NCI-H446 (cell line): ENCODE measurements around the gene SSTR5.
"Not testable (repeated sequence)": the region's sequence is repeated elsewhere in the genome, so short reads cannot be mapped to it uniquely, and the experiment has no call there.

Source experiments
- DNase-seq, 2 experiments: peaks; one replicate each; lab custom pipeline; 2025; lab: John Stamatoyannopoulos, UW

The SSTR5 gene

GRCh38 chr16:1090620-1091587 is 18.4 kb downstream of the SSTR5 start:
- DNase-seq: no peak

DNA sequence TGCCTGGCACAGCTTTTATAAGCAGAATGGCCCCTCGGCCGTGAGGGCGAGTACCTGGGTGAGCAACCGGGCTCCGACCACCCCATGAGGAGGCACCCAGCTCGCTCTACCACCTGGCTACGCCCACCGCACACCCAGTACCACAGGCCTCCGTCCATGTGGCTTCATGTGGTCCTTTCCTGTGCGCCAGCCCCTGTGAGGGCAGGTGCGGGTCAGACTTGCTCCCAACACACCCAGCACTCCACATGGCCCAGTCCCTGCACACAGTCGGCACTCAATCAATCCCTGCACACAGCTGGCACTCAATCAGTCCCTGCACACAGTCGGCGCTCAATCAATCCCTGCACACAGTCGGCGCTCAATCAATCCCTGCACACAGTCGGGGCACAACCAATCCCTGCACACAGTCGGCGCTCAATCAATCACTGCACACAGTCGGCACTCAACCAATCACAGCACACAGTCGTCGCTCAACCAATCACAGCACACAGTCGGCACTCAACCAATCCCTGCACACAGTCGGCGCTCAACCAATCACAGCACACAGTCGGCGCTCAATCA is 19.5 kb downstream of the SSTR5 start:
- no peak for DNase-seq

- DNase-seq: not testable (repeated sequence)
Measured at GRCh38 chr16:1092685-1093283, 20.2 kb downstream of the SSTR5 start.

DNA sequence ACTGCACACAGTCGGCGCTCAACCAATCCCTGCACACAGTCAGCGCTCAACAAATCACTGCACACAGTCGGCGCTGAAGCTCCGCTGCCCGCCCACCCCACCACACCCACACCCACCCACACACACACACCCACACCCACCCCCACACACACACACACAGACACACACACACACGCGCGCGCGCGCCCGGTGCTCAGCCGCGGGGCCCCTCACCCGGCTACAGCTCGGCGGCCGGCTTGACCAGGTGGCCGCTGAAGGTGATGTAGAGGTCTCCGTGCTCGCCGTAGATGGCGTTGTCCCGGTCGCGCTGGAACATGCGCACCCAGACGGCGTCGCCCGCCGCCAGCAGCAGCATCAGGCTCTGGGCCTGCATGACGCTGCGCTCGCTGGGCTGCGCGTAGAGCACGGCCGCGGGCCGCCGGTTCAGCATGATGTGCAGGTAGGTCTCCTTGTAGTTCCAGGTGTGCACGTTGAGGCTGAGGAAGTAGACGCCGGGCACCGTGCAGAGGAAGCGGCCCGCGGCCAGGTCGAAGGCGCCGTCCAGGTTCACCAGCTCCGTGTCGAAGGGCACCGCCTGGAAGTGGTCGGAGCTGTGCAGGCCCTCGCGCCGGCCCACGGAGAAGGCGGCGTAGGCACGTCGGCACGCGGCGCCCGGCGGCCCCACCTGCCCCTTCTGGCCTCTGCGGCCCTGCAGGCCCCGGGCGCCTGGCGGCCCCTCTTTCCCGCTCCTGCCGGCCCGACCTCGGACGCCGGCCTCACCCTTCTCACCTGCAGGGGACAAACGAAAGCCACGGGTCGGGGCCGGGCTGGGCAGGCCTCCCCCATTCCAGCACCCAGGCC is 21.0 kb downstream of the SSTR5 start:
- DNase-seq: no peak

- DNase-seq: no peak
Measured at GRCh38 chr16:1094124-1094479, 21.6 kb downstream of the SSTR5 start.

DNA sequence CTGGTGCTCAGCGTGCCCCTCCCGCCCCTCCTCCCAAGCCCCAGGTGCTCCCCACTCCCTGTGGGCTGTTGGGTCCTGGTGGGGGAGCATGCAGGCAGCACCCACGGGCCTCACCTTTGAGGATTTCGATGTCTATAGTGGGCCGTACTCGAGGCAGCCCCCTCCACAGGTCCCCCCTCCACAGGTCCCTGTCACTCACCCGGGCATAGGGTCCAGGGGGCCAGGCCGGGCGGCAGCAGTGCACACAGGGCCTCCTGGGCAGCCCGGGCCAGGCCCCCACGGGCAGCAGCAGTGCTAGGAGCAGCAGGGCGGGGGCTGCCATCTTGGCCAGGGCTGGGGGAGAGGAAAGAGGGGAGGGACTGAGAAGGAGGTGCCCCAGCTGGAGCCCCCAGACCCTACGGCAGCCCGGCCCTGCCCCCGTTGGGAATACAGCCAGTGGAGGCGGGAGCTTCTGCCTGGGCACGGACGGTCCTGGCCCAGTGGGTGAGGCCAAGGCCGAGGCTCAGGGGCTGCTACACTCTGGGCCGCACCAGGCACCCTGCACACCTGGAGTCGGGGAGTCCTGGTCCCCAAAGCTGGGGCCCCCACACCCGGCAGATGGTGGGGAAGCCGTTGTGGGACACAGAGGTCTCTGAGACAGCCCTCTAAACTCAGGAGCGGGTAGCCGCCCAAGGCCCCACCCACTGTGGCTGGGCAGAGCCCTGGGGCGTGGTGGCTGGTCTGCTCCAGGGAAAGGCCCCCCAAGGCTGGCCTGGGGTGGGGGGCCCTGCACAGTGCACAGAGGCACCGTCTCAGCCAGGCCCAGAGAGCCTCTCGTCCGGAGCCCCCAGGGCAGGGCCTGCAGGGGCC is 22.3 kb downstream of the SSTR5 start:
- DNase-seq: no peak

DNA sequence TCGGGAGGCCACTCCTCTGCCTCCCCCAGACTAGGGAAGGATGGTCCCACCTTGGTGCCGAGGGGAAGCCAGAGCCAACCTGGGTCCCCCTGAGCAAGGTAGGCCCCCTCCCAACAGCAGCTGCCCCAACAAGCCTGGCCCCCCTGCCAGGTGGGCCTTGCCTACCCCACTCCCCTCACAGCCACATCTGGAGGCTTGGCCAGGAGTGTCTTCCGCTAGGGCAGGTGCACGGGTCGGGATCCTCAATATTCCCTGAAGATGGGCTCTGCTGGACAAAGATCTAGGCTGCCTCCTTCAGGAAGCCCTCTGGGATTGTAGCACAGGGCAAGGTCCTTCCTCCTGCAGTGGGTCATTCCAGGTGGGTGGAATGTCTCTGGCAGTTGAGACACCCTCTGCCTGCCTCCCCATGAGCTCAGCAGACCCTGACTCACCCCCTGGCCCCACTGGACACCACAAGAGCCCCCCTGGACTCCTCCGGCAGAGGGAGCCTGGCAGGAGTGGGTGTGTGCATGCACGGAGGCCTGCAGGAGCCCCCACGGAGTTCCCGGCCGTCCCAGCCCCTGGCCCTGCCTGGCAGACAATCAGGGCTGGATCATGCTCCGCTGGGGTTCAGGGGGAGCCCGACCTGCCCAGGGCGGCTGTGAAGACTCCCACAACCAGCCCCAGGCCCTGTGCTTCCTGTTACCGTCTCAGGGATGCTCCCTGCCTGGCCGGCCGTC is 23.1 kb downstream of the SSTR5 start:
- no peak for DNase-seq

DNA sequence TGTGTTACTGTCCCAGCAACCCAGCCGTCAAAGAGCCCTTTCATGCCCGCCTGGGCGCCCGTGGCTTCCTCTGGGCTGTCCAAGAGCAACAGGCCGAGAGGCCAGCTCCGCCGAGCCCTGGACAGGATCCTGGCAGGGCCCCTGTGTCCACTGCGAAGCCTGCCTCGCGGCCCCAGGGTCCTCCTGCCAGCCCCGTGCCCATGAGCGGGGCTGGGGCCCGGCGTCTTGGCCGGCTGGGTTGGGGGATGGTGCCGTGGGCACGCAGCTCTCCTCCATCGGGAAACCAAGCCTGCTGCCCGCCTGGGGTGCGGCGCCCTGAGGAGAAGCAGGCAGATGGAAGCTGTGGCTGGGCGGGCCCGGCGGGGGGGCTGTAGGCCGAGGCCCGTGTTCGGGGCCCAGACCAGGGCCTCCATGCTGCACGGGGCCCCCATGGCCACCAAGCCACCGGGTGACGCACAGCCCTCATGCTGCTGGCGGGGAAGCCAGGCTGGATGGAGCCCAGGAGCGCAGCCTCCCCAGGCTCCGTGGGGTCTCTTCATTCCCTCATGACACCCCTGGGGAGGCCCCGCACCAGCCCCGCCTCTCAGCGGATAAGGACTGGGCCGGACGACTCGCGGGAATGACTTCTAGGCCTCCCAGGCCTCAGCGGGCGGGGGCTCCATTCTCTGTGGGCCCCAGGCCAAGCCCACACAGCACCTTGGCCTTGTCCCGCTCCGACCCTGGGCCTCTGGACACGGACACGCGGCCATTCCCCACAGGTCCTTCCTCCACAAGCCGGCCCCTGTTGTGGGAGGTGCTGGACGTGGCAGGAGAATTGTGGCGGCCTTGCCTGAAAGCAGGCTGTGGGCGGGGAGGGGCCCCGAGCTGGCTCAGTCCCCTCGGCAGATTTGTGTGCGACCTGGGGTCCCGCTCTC is 23.9 kb downstream of the SSTR5 start, which contains the start of gene C1QTNF8:
Gene C1QTNF8 (minus strand): TSS at position 76 of the 914 bp plus-strand sequence. CDS start 1,322 bp downstream, outside the sequence.
- no peak for DNase-seq

- DNase-seq: no peak
Measured at GRCh38 chr16:1097156-1097555, 24.6 kb downstream of the SSTR5 start.

GRCh38 chr16:1097800-1098199 is 25.3 kb downstream of the SSTR5 start:
- DNase-seq: no peak

GRCh38 chr16:1098266-1098991 is 25.9 kb downstream of the SSTR5 start:
- no peak for DNase-seq

DNA sequence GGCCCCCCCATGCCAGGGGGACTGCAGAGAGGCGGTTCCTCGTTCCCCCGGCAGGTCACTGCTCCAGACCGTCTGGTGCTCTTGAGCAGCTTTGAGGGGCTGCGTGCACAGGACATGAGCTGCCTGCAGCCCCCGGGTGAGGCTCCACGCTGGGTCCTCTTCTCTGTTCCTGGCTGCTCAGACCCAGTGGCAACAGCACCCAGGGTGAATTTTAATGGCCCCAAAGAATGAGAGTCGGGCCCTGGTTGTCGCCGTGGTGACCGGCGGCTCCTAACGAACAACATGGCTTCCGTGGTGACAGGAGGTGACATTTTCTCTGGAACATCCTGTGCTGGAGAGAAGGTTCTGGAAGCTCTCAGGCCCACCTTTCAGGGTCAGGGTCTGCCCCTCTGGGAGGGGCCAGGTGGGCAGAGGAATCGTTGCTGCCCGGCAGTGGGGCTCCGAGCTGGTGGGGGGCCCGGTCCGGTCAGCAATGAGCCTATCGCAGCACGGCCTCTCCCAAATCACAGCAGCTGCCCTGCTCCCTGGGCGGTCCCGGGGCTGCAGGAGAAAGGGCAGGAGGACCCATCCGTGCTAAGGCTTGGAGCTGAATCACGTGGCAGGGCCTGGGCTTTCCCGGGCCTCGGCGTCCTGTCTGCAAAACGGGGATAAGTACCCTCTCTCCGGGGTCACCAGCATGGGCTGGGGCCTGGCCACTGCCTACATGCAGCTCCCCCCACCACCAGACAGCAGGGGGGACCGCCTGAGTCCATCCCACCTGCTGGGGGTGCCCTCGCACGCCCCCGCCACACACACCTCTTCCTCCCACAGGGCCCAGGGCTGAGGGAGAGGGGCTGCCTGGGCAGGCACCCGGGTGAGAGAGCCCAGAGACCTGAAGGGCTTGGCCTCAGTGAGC is 26.9 kb downstream of the SSTR5 start:
- no peak for DNase-seq

DNA sequence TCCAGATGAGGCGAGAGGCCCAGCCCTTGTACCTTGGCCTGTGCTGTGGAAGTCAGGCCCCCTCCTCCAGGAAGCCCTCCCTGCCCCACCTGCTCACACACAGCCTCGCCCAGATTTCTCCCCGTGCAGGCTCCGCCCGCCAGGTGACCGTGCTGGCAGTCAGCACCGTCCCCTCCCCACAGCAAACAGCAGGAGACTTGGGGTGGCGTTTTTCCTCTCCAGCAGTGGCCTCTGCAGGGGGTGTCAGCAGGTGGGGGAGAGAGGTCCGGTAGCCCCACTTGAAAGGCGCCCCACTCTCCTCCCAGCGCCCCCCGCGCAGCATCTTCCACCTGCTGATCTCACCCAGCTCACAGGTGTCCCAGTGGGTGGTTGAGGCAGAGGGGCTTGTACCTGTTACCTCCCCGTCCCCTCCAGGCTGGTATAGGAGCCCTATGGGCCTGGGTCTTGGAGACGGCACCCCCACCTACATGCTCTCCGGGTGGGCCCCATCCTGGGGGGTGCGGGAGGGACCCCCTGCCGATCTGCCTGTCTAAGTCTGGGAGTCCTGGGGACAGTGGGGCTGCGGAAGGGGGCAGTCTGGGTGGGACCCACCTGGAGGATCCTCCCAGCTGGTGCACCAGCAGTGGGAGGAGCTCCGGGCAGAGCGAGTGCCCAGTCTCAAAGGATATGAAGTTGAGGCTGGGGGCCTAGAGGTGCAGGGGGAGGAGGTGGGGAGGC is 27.7 kb downstream of the SSTR5 start:
- no peak for DNase-seq

GRCh38 chr16:1101133-1101532 is 28.6 kb downstream of the SSTR5 start:
- no peak for DNase-seq

DNA sequence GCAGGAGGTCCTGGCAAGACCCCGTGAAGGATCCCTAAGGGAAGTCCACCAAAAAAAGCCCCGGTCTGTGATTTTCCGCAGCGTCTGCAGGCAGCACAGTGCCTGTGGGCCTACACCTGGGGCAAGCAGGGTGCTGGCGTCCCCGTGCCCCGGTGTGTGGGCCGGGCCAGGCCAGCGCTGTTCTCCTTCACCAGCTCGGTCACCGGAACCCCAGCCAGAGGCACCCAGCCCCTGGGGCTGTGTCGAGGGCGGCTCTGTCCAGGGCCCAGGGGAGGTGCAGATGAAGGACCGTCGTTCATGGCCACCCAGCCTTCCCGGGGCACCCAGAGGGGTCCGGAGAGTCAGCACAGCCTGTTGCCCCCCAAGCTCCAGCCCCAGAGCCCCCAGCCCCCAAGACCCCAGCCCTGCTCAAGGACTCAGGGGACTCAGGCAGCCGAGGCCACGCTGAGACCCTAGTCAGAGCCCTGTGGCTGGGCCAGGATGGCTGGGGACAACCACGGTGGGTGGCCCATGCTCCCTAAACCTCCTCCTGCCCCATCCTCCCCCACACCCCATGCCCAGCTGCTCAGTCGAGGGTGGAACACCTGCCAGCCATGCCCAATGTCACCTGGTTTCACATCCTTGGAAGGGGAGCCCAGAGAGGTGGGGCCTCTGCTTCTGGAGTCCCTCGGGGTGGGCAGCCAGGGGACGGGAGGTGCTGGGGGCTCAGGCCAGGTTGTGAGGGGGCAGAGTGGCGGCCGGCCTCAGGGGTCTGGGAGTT is 29.2 kb downstream of the SSTR5 start:
- no peak for DNase-seq

GRCh38 chr16:1102333-1102700 is 29.8 kb downstream of the SSTR5 start:
- DNase-seq: no peak
